HUES64 (cell line): ENCODE data around the gene PSPH.

Experiments
- H3K27ac ChIP-seq: 2 replicates; pipeline ENCODE4 v1.7.0; 2013; ENCODE audit warnings: low read depth, low read length, inconsistent platforms
- H3K27me3 ChIP-seq: 2 replicates; pipeline ENCODE4 v1.6.1; 2013; ENCODE audit warnings: mild to moderate bottlenecking, low read length; ENCODE audit not compliant: insufficient read depth
- H3K36me3 ChIP-seq: 2 replicates; pipeline ENCODE4 v1.6.1; 2013; ENCODE audit warnings: mild to moderate bottlenecking, low read length; ENCODE audit not compliant: insufficient read depth
- H3K4me1 ChIP-seq: 2 replicates; pipeline ENCODE4 v1.6.1; 2013; ENCODE audit warnings: mild to moderate bottlenecking, low read length, moderate library complexity; ENCODE audit not compliant: insufficient read depth
- H3K4me3 ChIP-seq: 2 replicates; pipeline ENCODE4 v1.5.1; 2013; ENCODE audit warnings: mild to moderate bottlenecking, low read length, moderate library complexity
- H3K9ac ChIP-seq: 2 replicates; pipeline ENCODE4 v1.6.1; 2013; ENCODE audit warnings: mild to moderate bottlenecking, low read depth, low read length
- H3K9me3 ChIP-seq: 2 replicates; pipeline ENCODE4 v1.6.1; 2013; ENCODE audit warnings: low read depth, low read length; ENCODE audit not compliant: insufficient read depth
- WGBS: fragments of 150-250, 120-280 bp; methylation state at CpG from one replicate; pipeline ENCODE4 v1.1.7; 2013; ENCODE audit warnings: missing lambda C conversion rate; 5-methylcytosine and 5-hydroxymethylcytosine counted together

PSPH gene

DNA sequence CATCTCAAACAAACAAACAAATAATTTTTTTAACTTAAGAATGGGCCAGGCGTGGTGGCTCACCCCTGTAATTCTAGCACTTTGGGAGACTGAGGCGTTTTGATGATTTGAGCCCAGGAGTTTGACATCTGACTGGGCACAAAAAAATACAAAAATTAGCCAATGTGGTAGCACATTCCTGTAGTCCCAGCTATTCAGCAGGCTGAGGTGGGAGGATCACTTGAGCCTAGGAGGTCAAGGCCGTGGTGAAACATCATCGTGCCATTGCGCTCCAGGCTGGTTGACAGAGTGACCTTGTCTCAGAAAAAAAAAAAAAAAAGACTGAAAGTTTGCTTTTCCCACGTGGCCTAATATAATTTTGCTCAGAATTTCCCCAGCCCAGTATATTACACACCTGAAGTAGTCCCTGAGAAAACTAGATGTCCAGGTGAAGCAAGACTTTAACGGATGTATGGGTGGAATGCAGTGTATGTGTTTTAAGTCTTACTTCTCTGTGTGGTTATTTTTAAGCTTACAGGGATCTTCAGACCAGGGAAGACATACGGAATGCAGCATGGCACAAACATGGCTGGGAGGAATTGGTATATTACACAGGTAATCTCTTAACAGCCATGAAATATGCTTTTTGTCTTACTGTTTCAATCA lies 54.3 kb downstream of the PSPH start:
- Histone ChIP-seq H3K27ac (no peak overlapping the region), H3K4me1 (no peaks in the 10 kb centered on the region), H3K9ac (no peak overlapping the region), H3K4me3 (no peak overlapping the region), H3K27me3 (no peaks in the 10 kb centered on the region), H3K9me3 (no peaks in the 10 kb centered on the region), H3K36me3 (peaks cover 51% of the 10 kb centered on the region)
- 91% methylated on average over 8 of the region's 8 CpGs for WGBS

DNA sequence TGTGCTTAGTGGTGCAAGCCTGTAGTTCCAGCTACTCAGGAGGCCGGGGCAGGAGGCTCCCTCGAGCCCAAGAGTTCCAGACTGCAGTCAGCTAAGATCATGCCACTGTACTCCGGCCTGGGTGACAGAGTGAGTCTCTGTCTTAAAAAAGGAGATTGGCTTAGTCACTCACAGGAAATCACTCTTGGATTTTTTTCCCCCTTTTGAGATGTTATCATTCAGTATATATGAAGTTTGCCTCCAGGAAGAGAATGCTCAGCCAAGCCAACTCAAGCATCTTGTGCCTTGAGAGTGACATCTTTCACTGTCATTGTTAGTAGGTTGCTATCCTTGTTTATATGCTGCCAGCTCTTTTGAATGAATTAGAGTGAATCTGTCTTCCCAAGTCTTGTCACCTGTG lies 58.9 kb downstream of the PSPH start:
- Histone ChIP-seq H3K27ac (no peak overlapping the region), H3K4me1 (no peaks in the 10 kb centered on the region), H3K36me3 (peaks cover 37% of the 10 kb centered on the region), H3K4me3 (no peak overlapping the region), H3K9ac (no peak overlapping the region), H3K9me3 (no peaks in the 10 kb centered on the region), H3K27me3 (no peaks in the 10 kb centered on the region)
- 64% methylated on average over 3 of the region's 3 CpGs for WGBS

DNA sequence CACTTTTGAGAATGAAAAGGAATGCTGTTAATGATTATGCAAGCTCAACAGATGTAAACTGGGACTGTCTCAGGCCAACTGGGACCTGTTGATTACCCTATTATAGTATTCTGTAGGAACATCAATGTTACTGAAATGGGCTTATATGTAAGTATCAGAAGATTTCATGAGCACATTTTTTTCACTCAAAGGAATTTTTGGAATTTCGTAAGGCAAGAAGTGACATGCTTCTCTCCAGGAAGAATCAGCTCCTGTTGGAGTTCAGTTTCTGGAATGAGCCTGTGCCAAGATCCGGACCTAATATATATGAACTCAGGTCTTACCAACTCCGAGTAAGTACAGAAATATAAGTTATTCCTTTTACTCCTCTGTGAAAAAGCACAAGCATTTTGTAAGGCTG lies 67.7 kb downstream of the PSPH start:
- H3K4me1 ChIP-seq, result no peaks in the 10 kb centered on the region
- WGBS, result 100% methylated on average over 3 of the region's 3 CpGs

GRCh38 chr7:55980266-55980665 lies 71.0 kb downstream of the PSPH start:
- H3K4me3 ChIP-seq, result no peak overlapping the region
- peaks cover 73% of the 10 kb centered on the region for H3K36me3 ChIP-seq
- no peaks in the 10 kb centered on the region for H3K27me3 ChIP-seq
- no peaks in the 10 kb centered on the region for H3K9me3 ChIP-seq
- H3K9ac ChIP-seq, result no peak overlapping the region
- no peak overlapping the region for H3K27ac ChIP-seq
- WGBS, result 93% methylated on average over 3 of the region's 3 CpGs
- no peaks in the 10 kb centered on the region for H3K4me1 ChIP-seq

More for the DNA sequence above, 67.7 kb downstream of the PSPH start:
- no peak overlapping the region for H3K27ac ChIP-seq
- H3K36me3 ChIP-seq, result peaks cover 81% of the 10 kb centered on the region
- H3K27me3 ChIP-seq, result no peaks in the 10 kb centered on the region
- no peak overlapping the region for H3K9ac ChIP-seq
- H3K4me3 ChIP-seq, result no peak overlapping the region
- H3K9me3 ChIP-seq, result no peaks in the 10 kb centered on the region

DNA sequence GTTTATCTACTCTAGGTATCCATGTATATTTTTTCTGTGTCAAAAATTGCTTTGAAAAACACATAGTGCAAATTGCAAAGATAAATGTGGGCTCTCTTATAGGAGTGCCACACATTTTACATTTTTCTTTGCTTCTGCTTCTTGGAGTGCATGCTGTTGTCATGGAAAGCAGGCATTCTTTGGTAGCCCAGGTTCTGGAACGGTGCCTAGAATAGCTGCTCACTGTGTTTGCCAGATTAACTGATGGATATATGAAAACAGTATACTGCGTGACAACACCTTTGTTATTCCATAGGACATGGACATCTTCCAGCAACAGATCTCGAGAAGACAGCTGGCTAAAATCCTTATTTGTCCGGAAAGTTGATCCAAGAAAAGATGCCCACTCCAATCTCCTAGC lies 73.4 kb downstream of the PSPH start:
- H3K4me1 ChIP-seq, result no peaks in the 10 kb centered on the region
- H3K9ac ChIP-seq, result no peak overlapping the region
- H3K27me3 ChIP-seq, result no peaks in the 10 kb centered on the region
- no peak overlapping the region for H3K4me3 ChIP-seq
- no peak overlapping the region for H3K27ac ChIP-seq
- 96% methylated on average over 4 of the region's 4 CpGs for WGBS
- no peaks in the 10 kb centered on the region for H3K9me3 ChIP-seq
- peaks cover 49% of the 10 kb centered on the region for H3K36me3 ChIP-seq

GRCh38 chr7:55975988-55976633 lies 75.1 kb downstream of the PSPH start:
- Histone ChIP-seq H3K36me3 (peaks cover 35% of the 10 kb centered on the region), H3K4me3 (no peak overlapping the region), H3K27ac (no peak overlapping the region), H3K27me3 (no peaks in the 10 kb centered on the region), H3K9ac (no peak overlapping the region), H3K9me3 (no peaks in the 10 kb centered on the region), H3K4me1 (peaks cover 2% of the 10 kb centered on the region; the same call in 1 of the 2 replicates)
- 96% methylated on average over 7 of the region's 7 CpGs for WGBS

DNA sequence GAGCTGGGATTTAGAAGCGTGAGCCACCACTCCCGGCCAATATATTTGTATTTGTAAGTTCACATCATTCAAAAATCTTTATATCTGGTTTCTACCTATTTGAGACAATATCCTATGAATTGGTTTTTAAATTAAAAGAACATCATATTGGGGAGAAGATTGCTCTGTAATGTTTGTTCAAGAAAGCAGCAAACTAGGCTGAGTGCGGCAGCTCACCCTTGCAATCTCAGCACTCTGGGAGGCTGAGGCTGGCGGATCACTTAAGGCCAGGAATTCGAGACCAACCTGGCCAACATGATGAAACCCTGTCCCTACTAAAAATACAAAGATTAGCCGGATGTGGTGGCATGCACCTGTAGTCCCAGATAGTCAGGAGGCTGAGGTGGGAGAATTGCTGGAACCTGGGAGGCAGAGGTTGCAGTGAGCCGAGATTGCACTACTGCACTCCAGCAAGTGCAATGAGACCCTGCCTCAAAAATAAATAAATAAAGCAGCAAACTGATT lies 77.4 kb downstream of the PSPH start:
- H3K27me3 ChIP-seq, result no peaks in the 10 kb centered on the region
- no peak overlapping the region for H3K4me3 ChIP-seq
- WGBS, result 95% methylated on average over 6 of the region's 7 CpGs

GRCh38 chr7:55970978-55971377 lies 80.3 kb downstream of the PSPH start:
- H3K36me3 ChIP-seq, result 0 out of 2 replicates have a peak, but pooled peaks cover 2% of the 10 kb centered on the region
- no peak overlapping the region for H3K4me3 ChIP-seq
- no peak overlapping the region for H3K9ac ChIP-seq
- H3K4me1 ChIP-seq, result peaks cover 5% of the 10 kb centered on the region; the same call in 1 of the 2 replicates
- WGBS, result 84% methylated on average over 8 of the region's 8 CpGs
- H3K27ac ChIP-seq, result no peak overlapping the region
- no peaks in the 10 kb centered on the region for H3K27me3 ChIP-seq
- H3K9me3 ChIP-seq, result no peaks in the 10 kb centered on the region

More for the DNA sequence above, 77.4 kb downstream of the PSPH start:
- H3K9ac ChIP-seq, result no peak overlapping the region
- peaks cover 5% of the 10 kb centered on the region; the same call in 1 of the 2 replicates for H3K4me1 ChIP-seq
- no peaks in the 10 kb centered on the region for H3K9me3 ChIP-seq
- H3K27ac ChIP-seq, result no peak overlapping the region
- H3K36me3 ChIP-seq, result peaks cover 13% of the 10 kb centered on the region

DNA sequence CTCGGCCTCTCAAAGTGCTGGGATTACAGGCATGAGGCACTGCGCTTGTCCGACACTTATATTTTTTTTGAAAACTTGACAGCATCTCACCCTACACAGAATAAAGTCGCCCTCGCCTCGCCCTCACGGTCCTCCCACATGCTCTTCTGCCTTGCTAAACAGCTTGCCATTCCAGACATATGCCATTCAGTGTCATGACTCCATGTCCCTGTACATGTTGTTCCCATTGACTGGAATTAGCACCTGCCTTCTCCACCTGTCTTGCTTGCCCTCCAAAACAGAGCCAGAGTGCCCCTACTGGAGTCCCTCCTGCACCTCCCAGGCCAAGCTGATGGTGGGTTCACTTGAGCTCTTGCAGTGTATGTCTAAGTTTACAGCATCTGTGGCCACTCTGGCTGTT lies 80.7 kb downstream of the PSPH start:
- 81% methylated on average over 7 of the region's 7 CpGs for WGBS
- Histone ChIP-seq H3K36me3 (0 out of 2 replicates have a peak, but pooled peaks cover 2% of the 10 kb centered on the region), H3K9ac (no peak overlapping the region), H3K4me1 (peaks cover 7% of the 10 kb centered on the region; the same call in 1 of the 2 replicates), H3K27ac (no peak overlapping the region), H3K9me3 (no peaks in the 10 kb centered on the region), H3K4me3 (no peak overlapping the region), H3K27me3 (no peaks in the 10 kb centered on the region)

DNA sequence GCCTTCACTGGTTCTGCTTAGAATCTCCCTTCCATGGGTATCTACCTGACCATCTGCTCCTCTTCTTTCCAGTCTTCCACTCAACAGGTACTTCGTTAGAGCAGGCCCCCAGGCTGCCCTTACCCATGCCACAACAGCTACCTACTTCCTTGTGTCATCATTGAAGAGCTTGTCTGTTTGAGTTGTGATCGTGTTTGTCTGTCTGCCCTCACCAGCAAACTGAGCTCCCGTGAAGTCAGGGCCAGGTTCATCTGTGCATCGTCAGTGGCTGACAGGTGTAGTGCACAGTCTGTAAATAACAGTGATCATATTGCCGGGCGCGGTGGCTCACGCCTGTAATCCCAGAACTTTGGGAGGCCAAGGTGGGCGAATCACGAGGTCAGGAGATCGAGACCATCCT lies 81.9 kb downstream of the PSPH start:
- no peak overlapping the region for H3K9ac ChIP-seq
- WGBS, result 92% methylated on average over 10 of the region's 11 CpGs
- H3K27me3 ChIP-seq, result no peaks in the 10 kb centered on the region
- no peaks in the 10 kb centered on the region for H3K9me3 ChIP-seq
- H3K4me1 ChIP-seq, result peaks cover 7% of the 10 kb centered on the region; the same call in 1 of the 2 replicates
- H3K36me3 ChIP-seq, result 0 out of 2 replicates have a peak, but pooled peaks cover 2% of the 10 kb centered on the region
- H3K27ac ChIP-seq, result no peak overlapping the region
- H3K4me3 ChIP-seq, result no peak overlapping the region

GRCh38 chr7:55966851-55967250 lies 84.4 kb downstream of the PSPH start:
- H3K36me3 ChIP-seq, result 0 out of 2 replicates have a peak, but pooled peaks cover 2% of the 10 kb centered on the region
- peaks cover 7% of the 10 kb centered on the region; the same call in 1 of the 2 replicates for H3K4me1 ChIP-seq
- no peak overlapping the region for H3K4me3 ChIP-seq
- WGBS, result 95% methylated on average over 6 of the region's 6 CpGs
- H3K27me3 ChIP-seq, result peaks cover 19% of the 10 kb centered on the region
- no peaks in the 10 kb centered on the region for H3K9me3 ChIP-seq
- H3K9ac ChIP-seq, result no peak overlapping the region
- H3K27ac ChIP-seq, result no peak overlapping the region
